Epithelial cell of prostate (primary cell): Measurements from ENCODE around the gene MOV10.
"Not testable (repeated sequence)": the region's sequence is repeated elsewhere in the genome, so short reads cannot be mapped to it uniquely, and the experiment has no call there.

Source experiments
- DNase-seq: peaks from one replicate; pipeline ENCODE4 v3.0.0-alpha.2; 2011; ENCODE audit warnings: low read depth, low spot score
- H3K27ac ChIP-seq: fragments of 450-650 bp; 2 replicates; pipeline ENCODE4 v1.5.1; 2017; ENCODE audit warnings: mild to moderate bottlenecking

MOV10 gene

GRCh38 chr1:112728306-112728971, 54.0 kb downstream of the MOV10 start:
- DNase-seq: not testable (repeated sequence)

GRCh38 chr1:112729011-112729410, 54.6 kb downstream of the MOV10 start:
- DNase-seq, H3K27ac ChIP-seq: not testable (repeated sequence)

More at GRCh38 chr1:112728306-112728971, 54.0 kb downstream of the MOV10 start:
- H3K27ac ChIP-seq: not testable (repeated sequence)

GRCh38 chr1:112729909-112730308, 55.5 kb downstream of the MOV10 start:
- H3K27ac ChIP-seq: no peak overlapping the region
- DNase-seq: no peak

- no peak overlapping the region for H3K27ac ChIP-seq
- no peak for DNase-seq
Measured at GRCh38 chr1:112731451-112731850, 57.0 kb downstream of the MOV10 start.

GRCh38 chr1:112735752-112736151, 61.3 kb downstream of the MOV10 start:
- peak overlapping the region; percentile 63 for H3K27ac ChIP-seq
- peak; percentile 79 for DNase-seq

- no peak overlapping the region for H3K27ac ChIP-seq
- no peak for DNase-seq
Measured at GRCh38 chr1:112737573-112737972, 63.1 kb downstream of the MOV10 start.

GRCh38 chr1:112743174-112744008, 68.9 kb downstream of the MOV10 start:
- no peak overlapping the region for H3K27ac ChIP-seq
- no peak for DNase-seq

- DNase-seq: no peak
- H3K27ac ChIP-seq: no peak overlapping the region
Measured at GRCh38 chr1:112744009-112744578, 69.6 kb downstream of the MOV10 start.

GRCh38 chr1:112748396-112748795, 73.9 kb downstream of the MOV10 start:
- H3K27ac ChIP-seq: no peak overlapping the region
- DNase-seq: no peak
